ENCODE results near the gene SLC24A4.

GRCh38 chr14:92384461-92385133, 61.6 kb downstream of the SLC24A4 start:
- TF ChIP-seq, protein P1, sequence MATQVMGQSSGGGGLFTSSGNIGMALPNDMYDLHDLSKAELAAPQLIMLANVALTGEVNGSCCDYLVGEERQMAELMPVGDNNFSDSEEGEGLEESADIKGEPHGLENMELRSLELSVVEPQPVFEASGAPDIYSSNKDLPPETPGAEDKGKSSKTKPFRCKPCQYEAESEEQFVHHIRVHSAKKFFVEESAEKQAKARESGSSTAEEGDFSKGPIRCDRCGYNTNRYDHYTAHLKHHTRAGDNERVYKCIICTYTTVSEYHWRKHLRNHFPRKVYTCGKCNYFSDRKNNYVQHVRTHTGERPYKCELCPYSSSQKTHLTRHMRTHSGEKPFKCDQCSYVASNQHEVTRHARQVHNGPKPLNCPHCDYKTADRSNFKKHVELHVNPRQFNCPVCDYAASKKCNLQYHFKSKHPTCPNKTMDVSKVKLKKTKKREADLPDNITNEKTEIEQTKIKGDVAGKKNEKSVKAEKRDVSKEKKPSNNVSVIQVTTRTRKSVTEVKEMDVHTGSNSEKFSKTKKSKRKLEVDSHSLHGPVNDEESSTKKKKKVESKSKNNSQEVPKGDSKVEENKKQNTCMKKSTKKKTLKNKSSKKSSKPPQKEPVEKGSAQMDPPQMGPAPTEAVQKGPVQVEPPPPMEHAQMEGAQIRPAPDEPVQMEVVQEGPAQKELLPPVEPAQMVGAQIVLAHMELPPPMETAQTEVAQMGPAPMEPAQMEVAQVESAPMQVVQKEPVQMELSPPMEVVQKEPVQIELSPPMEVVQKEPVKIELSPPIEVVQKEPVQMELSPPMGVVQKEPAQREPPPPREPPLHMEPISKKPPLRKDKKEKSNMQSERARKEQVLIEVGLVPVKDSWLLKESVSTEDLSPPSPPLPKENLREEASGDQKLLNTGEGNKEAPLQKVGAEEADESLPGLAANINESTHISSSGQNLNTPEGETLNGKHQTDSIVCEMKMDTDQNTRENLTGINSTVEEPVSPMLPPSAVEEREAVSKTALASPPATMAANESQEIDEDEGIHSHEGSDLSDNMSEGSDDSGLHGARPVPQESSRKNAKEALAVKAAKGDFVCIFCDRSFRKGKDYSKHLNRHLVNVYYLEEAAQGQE (tag by site-specific recombination; IDR thresholded peaks at IDR 0.05) = no peak
- TF ChIP-seq YY2 (tag by site-specific recombination; IDR thresholded peaks at IDR 0.05) (no peak), ZNF488 (tag by site-specific recombination; IDR thresholded peaks at IDR 0.05) (no peak), ZNF274 (IDR thresholded peaks at IDR 0.05; ENCODE audit: low read length) (no peak), ZNF274 (tag by site-specific recombination; IDR thresholded peaks at IDR 0.05; ENCODE audit: borderline replicate concordance) (no peak), ZNF18 (tag by site-specific recombination; IDR thresholded peaks at IDR 0.05) (no peak), ZNF138 (tag by site-specific recombination; IDR thresholded peaks at IDR 0.05; ENCODE audit: borderline replicate concordance) (no peak), ZNF660 (tag by site-specific recombination; IDR thresholded peaks at IDR 0.05) (no peak)
- TF ChIP-seq, protein P2, sequence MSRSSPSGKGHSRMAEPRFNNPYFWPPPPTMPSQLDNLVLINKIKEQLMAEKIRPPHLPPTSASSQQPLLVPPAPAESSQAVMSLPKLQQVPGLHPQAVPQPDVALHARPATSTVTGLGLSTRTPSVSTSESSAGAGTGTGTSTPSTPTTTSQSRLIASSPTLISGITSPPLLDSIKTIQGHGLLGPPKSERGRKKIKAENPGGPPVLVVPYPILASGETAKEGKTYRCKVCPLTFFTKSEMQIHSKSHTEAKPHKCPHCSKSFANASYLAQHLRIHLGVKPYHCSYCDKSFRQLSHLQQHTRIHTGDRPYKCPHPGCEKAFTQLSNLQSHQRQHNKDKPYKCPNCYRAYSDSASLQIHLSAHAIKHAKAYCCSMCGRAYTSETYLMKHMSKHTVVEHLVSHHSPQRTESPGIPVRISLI (tag by site-specific recombination; IDR thresholded peaks at IDR 0.05) = no peak

Measured in HEK293 (cell line).